Activated CD4-positive, alpha-beta T cell treated with anti-CD3 and anti-CD28 coated beads, Interleukin-2, amount 50 U/mL, for 4 hours (primary cell): ENCODE data around the gene KCNK18.
A peak's percentile ranks its signal among the peaks of the same experiment; 100 is the strongest.

Experiments
- DNase-seq, 2 experiments: peaks; one replicate each; pipeline ENCODE4 v3.0.0-alpha.2; 2020

KCNK18 gene

DNA sequence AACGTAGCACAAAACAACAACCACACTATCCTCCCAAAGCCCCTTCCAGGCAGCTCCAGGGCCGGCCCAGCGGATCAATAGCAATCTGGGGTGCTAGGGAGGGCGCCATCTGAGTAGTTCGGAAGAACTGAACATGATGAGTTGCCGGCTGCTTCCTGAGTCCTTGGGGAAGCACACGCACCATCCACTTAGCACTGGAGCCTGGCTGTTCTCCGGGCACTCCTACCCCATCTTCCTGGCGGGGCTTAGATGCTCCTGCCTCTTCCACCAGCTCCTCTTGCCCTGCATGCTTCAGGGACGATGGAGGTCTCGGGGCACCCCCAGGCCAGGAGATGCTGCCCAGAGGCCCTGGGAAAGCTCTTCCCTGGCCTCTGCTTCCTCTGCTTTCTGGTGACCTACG is at the start of gene KCNK18:
Gene KCNK18, plus strand, starts transcription at position 301 of the 400 bp plus-strand sequence. Its CDS starts 0 bp downstream, at position 301.
- no peak for DNase-seq

DNA sequence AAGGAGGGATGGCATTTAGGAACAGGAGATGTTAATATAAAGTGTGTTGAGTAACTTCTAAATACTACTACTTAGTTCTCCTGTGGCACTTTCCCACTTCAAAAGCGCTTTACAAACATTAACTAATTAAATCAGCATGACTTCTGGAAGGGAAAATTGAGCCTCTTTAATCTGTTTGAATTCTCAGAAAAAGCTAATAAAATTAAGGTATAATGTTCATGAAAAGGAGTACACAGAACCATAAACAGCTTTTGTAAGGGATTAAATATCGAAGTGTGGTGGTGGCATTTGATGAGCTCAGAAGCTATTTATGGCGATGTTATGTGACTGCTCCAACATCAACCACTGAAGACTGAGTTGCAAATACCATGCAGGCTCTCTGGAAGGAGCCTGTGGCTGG is 49.0 kb upstream of the KCNK18 start:
- no peak for DNase-seq

DNA sequence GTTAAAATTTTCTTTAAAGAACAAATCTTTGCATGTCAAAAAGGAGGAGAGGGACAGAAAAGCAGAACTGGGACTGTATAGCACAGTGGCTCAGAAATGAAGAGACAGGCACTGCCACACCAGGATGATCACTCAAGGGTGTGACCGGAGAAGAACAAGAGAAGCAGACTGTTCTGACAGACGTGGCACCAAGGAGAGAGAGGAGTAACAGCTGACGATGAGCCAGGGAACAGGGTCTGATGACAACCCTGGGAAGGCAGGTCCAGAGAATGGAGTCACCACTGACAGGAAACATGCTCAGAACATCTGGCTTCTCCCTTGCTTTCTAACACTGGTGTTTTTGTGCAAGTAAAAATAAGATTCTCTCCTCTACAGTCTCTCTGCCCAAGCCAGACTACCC is 44.6 kb upstream of the KCNK18 start:
- no peak for DNase-seq

DNA sequence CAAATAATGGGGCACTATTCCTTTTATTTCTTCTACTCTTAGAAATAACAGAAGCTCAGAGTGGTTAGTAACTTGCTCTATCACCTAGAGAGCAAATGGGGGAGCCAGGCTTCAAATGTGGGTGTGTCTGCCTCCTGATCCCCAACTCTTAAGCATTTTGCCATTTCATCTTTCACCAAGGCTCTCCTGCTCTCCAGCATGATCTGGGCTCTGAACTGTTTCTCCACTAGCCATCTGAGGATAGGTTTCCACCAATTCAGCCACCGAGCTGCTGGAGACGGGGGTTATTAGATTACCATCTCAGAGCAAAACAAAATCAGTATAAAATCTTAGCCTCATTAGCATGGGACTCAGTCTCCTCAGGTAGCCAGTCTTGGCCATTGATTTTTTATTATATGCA is 39.0 kb upstream of the KCNK18 start:
- no peak for DNase-seq

DNA sequence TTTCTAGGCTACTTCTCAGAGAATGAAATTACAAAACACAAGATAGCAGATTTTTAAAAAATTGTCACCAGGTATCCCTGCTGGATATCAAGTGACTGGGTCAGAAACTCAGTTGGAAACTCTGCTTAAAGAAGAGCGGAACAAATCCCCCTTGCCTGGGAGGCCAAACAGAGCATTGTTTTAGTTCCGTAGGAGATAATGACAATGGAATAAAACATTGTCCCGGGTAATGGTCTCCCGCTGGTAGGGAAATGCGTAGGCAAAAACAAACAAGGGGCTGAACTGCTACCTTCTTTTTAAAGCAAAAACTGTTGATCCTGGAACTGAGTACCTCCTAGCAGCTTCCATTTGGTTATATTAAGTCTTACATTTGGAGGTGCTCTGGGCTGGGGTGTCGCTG is 37.9 kb upstream of the KCNK18 start:
- no peak for DNase-seq

DNA sequence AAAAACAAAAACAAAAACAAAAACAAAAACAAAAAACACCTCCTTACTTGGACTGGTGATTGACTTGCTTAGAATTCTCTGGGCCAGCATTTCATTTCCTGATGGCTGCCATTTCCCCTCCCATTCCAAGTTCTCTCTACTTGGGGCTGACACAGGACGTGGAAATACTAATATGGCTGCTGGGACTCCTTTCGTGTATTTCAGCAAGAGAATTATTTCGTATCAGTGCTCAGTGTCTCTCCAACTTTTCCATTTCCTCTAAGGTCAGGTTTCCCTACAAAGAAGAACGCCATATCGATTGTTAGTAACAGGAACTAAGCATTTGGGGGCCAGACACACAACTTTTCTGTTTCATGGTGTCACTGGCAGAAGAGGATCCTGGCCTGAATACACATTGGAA is 36.7 kb upstream of the KCNK18 start:
- no peak for DNase-seq

DNA sequence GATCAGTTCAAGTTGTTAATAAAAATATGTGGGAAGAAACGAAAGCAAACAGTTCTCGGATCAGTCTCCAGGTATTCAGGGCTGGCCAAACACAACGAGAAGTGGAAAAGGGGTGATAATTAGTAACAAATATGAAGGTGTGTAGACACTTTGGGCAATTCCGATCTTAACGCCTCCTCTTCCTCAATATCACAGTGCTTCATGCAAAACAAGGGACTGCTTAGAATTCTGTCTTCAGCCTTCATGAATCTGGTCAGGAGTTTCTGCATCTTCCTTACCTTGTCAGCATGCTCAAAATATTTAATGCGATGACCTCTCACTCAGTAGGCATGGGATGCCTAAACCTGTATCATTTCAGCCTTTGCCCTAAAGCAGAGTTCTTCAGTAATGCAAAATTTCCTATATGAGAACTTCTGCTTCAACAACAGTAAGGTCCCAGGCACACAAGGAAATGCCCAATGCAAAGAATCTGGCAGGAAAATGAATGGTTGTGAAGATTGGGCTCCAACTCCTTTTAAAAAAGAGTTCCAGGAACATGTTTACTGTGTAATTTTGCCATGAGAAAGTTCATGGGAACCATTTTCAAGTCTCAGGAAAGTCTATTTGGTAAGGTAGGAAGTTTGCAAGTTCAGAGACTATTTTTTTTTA is 35.8 kb upstream of the KCNK18 start:
- no peak for DNase-seq

DNA sequence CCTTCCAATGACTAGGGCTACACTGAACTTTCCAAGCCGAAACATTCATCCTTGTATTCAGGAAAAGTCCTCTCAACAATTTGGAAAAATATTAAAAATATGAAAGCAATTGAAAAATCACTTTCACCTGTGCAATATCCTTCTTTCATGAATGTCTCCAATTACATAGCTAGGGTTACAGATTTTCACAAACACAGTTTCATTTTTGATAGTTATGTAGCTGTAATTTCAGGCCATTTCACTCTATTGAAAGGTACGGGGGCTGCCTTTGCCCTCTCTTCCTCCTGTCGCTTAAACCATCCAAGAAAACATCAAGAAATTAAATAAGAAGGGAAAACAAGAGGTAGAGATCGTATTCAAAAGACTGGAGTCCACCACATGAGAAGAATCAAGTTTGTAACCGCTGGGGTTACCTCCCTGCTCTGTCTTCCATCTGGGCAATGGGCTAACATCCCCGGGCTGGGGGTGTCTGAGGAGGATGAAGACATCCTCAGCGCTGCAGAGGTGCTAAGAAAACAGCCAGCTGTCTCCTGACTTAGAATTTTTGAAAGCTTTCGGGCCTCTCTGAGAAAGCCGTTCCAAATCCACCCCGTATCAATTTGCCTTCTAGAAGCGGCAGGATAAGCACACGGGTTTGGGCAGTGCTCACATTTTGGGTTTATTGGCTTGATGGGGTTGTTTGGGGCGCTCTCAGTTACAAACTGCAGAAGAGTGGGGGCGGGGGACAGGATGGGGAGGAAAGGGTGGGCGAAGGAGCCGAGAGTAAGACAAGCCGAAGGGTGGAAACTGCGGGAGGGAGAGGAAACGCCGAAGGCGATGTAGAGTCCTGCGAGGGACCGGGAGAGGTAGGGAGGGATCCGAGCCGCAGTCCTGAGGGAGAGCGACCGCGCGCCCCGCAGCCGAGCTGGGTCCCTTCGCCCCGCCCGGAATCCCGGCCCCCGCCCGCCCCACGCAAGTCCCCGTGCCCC is 34.9 kb upstream of the KCNK18 start:
- no peak for DNase-seq

DNA sequence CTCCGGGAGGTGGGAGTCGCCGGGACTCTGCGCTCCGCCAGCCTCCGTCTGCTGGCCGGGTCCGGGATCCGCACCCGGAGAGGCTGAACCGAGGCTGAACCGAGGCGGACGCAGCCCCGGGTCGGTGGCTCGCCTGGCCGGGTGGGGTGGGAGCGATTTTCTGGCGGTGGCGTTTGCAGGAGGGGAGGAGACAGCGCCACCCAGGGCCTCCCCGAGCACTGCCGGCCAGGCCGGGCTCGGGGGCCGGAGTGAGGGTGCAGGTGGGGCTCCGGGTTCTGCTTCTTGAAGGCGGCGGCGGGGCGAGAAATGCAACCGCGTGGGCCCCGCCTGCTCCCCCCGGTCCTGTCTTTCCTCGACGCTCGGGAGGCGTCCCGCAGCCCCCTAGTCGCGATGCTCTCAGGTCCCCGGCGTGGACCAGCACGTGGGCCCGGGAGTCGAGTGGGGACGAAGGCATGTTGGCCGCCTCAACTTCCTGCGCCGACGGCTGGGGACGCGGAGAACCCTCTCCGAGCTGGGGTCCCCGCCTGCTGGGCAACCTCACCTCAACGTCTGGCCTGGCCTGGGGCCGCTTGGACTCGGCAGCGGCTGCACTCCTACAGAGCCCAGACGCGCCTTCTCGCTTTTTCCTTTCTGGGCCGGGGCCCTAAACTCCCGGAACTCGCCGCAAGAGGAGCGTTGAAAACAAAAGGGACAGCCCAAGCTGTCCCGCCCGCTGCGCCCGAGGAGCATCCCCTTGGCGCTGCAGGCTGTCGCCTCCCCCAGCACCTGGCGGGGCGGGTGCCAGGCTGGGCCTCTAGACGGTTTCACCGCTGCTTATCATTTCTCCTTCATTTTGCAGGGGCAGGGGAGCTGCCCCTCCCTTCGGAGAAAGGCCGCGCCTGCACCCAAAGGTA is 34.0 kb upstream of the KCNK18 start:
- DNase-seq = no peak

DNA sequence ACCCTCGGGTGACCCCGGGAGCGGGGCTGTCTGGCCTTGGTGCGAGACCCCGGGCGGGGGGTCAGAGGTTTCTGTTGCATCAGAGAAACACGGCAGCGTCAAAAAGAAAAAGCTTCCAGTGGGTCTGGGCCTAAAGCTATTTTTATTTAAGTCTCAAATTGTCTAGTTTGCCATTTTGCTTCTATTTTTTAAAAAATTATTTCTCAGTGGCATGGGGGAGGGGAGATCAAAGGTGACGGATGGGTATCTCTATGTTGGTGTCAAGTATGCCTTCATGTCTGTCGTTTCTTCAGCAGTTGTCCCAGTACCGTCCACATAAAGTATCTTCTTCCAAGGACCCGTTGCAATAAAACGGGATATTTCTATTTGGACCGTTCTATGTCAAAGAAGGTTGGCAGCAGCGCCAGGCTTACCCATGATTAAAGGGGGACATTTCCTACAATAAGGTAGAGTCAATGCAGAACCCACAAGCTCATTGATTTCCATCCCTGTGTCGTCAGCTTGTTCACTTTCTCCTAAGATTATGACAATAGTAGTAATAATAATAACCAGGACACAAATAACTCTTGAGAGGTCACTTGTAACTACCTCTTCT is 33.2 kb upstream of the KCNK18 start:
- DNase-seq = no peak

DNA sequence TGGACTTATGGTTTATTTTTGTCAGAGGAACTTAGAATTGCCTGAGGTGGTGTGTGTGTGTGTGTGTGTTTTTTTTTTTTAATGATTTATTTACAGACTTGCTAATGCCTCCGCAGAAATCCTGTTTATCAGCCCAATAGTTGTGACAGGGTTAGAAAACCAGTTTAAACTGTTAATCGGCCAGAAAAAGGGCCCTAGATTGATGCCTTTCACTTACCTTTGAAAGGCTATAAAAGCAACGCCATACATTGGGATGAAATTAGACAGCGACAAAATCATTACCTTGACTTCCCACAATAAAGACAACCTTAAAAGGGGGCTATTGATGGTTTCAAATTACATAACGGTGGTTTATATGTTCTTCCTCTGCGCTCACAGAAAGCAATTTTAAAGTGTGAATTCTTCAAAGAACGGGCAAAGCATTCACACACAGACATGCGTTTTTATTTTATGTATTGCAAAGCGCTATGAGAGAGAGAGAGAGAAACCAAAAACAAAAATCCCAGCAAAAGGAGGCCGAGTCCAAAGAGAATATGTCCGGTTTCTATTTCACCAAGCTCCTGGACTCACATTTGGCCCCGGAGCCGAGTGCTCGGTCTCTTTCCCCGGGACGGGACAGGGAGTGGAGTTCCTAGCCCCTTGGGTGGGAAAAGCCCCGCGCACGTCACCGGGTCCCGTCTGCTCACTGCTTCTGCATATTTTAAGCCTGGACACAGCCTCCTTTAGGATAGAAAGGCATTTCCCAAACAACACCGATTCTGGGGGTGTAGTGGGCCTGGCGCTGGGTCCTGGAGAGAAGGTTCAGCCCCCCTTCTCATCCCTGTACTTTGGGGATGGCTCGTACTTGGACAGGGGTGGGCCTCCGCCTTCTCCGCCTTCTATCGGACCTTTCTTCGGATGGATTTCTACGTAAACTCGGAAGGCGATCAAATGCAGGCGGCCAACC is 32.4 kb upstream of the KCNK18 start:
- no peak for DNase-seq

DNA sequence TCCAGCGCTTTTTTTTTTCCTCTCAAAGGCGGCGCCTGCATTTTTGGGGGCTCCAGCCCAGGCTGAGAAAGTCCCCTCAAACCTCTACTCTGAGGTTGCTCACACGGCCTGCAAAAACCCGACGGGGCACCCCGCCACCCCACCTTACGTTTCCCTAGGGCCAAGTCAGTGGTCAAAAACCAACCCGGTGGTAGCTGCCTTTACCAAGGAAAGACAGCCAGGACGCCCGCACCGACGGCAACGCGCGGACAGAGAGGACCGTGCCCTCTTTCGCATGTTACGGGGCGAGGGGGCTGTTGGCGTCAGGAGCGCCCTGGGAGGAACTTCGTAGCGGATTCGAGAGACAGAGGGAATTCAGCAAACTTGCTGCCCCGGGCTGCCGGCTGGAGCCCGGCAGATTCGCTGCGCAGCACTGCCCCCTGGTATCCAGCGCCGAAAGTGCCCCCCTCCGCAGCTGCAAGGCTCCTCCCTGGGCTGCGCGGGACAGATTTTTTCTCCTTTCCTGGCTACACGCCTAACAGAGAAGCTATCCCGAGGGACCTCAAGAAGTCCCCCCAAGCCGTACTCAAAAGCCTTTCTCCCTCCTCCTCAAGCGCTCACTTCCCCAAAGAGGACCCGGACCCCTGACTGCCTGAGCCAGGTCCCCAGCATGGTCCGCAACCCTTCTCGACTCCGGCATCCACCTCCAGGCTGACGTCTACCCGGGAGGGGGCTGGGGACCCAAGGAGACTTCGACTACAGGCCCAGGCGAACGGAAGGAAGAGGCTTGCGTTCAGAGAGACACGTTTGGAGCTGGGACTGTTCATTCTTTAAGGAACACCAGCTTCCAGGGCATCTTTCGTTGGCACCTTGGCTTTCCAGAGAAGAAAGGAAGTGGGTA is 31.5 kb upstream of the KCNK18 start:
- DNase-seq = no peak

DNA sequence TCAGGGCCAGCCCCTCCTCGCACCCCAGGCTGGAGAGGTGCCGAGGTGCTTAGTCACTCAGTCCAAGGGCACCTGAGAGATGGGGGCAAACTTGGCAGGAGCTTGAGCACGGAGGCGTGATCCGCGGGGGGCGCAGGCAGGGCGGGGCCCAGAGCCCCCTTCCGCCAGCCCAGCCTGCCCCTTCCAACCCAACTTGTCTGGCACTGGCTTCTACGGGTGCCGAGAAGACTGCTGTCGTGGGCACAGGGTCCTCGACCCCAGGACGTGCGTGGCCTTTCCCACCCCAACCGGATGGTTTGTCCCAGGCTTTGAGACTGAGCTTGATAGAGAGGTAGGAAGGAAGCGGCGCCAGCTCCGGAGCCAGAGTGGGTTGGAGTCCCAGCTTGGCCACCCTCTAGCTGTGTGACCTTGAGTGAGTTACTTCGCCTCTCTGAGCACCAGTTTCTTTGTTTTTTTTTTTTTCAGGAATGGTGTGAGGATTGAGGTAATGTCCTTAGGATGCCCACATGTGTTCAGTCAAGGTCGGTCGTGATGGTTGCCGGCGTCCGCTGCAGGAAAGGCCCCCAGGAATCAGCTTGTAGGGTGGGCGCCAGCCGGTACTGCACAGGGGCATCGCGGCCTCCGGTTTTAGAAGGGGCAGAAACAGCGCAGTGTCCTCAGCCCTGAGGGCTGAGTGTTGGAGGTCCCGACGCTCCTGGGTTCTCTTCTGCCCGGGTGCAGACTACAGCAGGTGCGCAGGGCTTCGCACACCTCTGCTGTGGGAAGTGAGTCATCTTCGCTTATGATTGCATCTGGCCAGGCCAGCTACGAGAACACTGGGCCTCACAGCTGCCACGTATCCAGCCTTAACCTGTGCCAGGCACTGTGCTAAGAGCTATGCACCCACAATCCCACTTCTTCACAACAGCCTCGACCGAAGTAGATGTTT is 30.6 kb upstream of the KCNK18 start:
- no peak for DNase-seq

DNA sequence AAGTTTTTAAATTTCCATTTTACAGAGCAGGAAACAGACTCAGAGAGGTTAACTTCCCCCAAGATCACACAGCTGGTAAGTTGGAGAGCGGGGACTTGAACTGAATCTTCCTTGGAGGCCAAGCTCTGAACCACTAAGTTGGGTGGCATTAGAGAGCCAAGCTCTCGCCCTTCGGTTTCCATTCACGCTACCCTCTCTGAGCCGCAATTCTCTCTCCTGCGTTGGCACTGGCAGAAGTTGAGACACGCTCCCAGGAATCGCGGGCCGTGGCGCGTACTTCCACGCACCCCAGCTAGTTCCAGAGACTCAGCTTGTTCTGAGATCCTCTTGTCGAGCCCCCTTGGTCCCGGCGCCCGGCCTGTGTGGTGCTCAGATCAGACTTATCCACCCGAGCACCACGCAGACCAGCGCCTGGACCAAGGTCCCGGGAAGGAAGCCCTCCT is 29.9 kb upstream of the KCNK18 start:
- DNase-seq = no peak

DNA sequence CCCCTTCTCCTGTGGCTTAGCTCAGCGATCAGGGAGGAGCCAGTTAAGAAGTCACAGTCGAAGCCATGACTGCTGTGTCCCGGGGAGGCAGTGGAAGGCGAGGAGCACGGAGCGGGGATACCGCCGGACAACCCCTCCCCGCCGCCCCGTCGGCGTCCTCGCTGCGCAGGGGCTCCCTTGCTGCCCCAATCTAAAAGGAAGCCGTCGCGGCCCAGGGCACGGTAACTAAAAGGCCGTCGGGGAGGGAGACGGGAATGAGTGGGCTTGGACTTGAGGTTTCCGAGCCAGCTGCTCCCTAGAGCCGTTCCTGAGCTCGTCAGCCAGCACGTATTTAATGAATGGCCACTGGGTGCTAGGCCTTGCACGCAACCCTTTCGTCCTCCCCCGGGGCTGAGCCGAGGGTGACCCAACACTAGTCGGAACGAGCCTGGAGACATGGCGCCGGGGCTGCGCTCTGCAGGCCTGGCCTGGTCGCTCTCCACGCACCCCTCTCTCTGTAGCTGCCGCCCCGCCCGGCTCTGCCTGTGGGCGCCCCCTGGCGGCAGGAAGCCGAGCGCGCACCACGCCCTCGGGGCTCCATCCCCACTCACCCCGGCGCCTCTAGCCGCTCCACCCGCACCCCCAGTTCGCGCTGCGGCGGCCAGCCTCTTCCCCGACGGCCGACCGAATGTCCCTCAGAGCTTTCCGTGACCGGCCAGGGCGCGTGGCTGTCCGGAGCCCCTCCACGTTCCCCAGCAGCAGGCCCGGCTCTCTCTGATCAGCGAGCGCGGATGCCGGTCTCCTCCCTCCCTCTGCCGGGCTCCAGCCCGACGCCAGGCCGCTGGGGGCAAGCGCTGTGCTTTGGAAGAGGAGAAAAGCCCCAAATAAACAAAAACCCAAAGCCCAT is 29.3 kb upstream of the KCNK18 start:
- peak; percentile 49 to 56 for DNase-seq

DNA sequence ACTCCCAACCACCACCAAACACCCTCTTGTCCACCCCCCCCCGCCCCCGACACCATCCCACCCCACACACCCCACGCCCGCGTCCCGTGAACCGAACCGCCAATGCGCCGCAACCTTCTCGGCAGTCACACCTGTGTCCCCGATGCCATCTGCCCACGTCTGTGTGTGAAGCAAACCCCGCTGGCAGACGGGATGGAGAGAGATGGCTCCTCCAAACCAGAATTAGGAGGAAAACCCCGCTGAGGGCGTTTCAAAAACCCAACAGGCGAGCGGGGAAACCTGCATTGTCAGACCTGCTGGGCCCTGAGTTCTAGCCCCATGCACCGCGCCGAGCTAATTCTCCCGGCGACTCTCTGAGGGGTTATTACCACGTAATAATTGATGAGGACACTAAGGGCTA is 28.6 kb upstream of the KCNK18 start:
- no peak for DNase-seq

DNA sequence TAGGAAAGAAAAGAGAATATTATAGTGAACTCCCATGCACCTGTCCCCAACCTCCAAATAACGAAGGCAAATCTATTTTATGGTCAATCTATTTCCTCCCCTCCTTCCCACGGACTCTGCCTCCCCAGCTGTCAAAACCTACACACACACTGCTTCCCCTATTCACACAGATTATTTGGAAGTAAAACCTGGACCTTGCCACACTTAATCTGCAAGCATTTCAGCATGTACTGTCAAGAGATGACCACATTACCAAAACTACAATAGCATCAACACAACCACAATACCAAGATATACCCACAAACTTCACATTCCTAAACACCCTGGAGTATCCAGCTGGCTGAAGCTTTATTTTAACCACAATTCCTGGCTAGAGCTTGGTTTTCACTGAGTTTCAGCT is 27.8 kb upstream of the KCNK18 start:
- no peak for DNase-seq

DNA sequence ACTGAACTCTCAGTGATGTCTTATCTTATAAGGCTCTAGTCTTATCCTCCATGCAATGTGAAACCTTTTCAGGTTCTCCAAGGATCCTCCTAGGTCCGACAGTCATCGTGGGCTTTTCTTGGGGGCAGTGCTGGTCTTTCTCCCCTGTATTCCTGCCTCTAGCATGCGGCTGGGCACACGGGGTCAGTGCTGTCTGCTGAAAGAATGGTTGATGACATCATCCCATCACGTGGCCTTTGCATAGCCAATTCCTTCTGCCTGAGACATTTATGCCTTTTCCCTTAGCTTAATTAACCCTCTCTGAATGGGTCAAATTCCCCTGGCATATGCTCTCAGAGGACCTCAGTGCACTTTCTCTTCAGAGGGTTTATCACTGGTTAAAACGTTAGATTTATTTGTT is 27.0 kb upstream of the KCNK18 start:
- no peak for DNase-seq
